ENCODE measurements around the gene AZIN2.
"Not testable (repeated sequence)": the region's sequence is repeated elsewhere in the genome, so short reads cannot be mapped to it uniquely, and the experiment has no call there.

Gene AZIN2

DNA sequence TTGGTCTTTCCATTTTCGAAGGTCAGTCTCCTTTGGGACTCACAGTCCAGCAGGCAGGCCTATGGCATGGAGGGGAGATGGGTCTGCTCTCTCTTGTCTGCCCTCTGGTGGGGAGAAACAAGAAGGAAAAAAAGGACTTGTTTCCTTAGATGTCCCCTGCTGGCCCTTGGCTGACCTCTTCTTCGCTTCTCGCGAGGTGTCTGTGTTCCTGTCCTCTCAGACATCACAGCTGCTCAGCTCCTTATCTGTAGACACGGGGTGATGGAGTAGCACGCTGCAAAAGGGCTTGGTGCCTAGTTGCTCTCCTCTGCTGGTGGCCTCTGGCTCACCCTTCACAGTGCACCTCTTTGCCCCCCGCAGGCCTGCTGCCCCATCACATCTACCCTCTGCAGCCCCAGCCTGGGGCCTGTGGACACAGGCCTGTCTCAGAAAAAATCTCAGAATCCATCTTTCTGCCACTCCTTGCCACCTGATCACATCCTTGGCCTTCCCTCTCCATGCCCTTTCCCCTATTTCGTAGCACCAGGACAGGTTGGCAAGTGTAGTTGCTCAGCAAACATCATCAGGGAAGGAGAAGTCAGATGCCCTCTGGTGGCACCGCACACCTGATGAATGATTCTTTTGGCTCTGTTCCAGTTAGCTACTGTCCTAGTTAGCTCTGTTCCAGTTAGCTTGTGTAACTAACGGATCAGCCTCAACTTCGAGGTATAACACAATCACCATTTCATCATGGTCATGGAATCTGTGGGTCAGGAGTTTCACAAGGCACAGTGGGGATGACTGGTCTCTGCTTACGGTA, 25.5 kb upstream of the AZIN2 start:
- Mint-ChIP-seq H3K27ac (no peak overlapping the region), H3K4me1 (peaks cover 10% of the 10 kb centered on the region), H3K27me3 (ENCODE audit: low read depth, poor library complexity) (no peaks in the 10 kb centered on the region), H3K9me3 (peaks cover 23% of the 10 kb centered on the region), H3K4me3 (no peak overlapping the region), H3K36me3 (ENCODE audit: low read depth) (peaks cover 5% of the 10 kb centered on the region)
- TF ChIP-seq, protein P1, sequence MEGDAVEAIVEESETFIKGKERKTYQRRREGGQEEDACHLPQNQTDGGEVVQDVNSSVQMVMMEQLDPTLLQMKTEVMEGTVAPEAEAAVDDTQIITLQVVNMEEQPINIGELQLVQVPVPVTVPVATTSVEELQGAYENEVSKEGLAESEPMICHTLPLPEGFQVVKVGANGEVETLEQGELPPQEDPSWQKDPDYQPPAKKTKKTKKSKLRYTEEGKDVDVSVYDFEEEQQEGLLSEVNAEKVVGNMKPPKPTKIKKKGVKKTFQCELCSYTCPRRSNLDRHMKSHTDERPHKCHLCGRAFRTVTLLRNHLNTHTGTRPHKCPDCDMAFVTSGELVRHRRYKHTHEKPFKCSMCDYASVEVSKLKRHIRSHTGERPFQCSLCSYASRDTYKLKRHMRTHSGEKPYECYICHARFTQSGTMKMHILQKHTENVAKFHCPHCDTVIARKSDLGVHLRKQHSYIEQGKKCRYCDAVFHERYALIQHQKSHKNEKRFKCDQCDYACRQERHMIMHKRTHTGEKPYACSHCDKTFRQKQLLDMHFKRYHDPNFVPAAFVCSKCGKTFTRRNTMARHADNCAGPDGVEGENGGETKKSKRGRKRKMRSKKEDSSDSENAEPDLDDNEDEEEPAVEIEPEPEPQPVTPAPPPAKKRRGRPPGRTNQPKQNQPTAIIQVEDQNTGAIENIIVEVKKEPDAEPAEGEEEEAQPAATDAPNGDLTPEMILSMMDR (IDR thresholded peaks at IDR 0.05), result peak; percentile 73
- DNase-seq, result peak; percentile 60

DNA sequence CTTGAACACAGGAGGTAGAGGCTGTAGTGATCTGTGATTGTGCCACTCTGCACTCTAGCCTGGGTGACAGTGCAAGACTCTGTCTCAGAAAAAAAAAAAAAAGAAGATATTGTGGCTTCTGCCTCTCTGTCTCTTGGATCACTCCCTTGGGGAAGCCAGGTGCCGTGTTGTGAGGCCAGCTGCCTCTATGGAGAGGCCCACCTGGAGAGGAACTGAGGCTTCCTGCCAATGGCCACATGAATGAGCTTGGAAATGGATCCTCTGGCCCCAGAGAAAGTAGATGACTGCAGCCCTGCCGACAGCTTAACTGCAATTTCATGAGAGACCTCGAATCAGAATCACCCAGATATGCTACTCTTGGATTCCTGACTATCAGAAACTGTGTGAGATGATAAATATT, 24.5 kb upstream of the AZIN2 start:
- no peak overlapping the region for H3K27ac Mint-ChIP-seq
- no peak for DNase-seq
- no peak overlapping the region for H3K4me3 Mint-ChIP-seq
- peaks cover 10% of the 10 kb centered on the region for H3K4me1 Mint-ChIP-seq
- TF ChIP-seq, protein P1 (IDR thresholded peaks at IDR 0.05), result no peak
- H3K9me3 Mint-ChIP-seq, result peaks cover 25% of the 10 kb centered on the region
- H3K27me3 Mint-ChIP-seq (ENCODE audit: low read depth, poor library complexity), result no peaks in the 10 kb centered on the region
- no peaks in the 10 kb centered on the region for H3K36me3 Mint-ChIP-seq (ENCODE audit: low read depth)

DNA sequence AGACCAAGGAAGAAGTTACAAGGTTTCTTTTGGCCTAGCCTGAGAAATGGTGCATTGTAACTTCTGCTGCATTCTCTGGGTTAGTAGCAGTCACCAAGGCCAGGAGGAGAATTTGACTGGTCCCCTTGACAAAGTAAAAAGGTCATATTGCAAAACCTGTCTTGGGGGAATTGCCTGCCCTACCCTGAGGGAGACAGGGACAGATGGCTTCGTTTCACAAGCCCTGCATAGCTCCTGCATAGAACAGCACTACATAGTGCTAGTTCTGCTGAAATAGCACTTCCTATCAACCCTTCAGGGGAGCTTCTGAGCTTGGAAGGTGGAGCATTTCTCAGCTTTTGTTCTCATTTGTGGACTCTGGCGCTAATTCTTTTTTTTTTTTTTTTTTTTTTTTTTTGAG, 23.9 kb upstream of the AZIN2 start:
- H3K27ac Mint-ChIP-seq, result no peak overlapping the region
- peaks cover 3% of the 10 kb centered on the region for H3K27me3 Mint-ChIP-seq (ENCODE audit: low read depth, poor library complexity)
- H3K4me1 Mint-ChIP-seq, result peaks cover 10% of the 10 kb centered on the region
- DNase-seq, result no peak
- H3K9me3 Mint-ChIP-seq, result peaks cover 32% of the 10 kb centered on the region
- H3K4me3 Mint-ChIP-seq, result no peak overlapping the region
- TF ChIP-seq, protein P1 (IDR thresholded peaks at IDR 0.05), result no peak
- no peaks in the 10 kb centered on the region for H3K36me3 Mint-ChIP-seq (ENCODE audit: low read depth)

DNA sequence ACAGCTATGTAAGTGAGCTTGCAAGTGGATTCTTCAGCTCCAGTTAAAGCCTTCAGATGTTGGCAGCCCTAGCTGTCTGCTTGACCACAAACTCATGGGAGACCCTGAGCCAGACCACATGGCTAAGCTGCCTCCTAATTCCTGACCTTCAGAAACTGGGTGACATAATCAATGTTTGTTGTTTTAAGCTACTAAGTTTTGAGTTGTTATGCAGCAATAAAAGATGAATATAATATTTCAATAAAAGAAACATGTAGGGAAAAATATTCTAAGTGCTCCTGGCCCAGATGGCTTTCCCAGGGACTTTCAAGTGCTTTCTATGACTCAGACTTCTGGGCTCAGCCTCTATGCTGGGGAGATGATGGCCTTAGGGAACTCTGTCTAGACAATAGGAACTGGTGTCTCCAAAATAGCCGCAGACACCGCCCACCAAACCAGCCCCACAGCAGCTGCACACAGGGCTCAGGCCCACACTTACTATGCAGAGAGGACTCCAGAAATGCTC, 20.3 kb upstream of the AZIN2 start:
- H3K27me3 Mint-ChIP-seq (ENCODE audit: low read depth, poor library complexity), result peaks cover 9% of the 10 kb centered on the region
- peaks cover 2% of the 10 kb centered on the region for H3K4me1 Mint-ChIP-seq
- no peak overlapping the region for H3K4me3 Mint-ChIP-seq
- TF ChIP-seq, protein P1 (IDR thresholded peaks at IDR 0.05), result no peak
- peaks cover 59% of the 10 kb centered on the region for H3K9me3 Mint-ChIP-seq
- no peak for DNase-seq
- H3K27ac Mint-ChIP-seq, result no peak overlapping the region
- peaks cover 19% of the 10 kb centered on the region for H3K36me3 Mint-ChIP-seq (ENCODE audit: low read depth)

DNA sequence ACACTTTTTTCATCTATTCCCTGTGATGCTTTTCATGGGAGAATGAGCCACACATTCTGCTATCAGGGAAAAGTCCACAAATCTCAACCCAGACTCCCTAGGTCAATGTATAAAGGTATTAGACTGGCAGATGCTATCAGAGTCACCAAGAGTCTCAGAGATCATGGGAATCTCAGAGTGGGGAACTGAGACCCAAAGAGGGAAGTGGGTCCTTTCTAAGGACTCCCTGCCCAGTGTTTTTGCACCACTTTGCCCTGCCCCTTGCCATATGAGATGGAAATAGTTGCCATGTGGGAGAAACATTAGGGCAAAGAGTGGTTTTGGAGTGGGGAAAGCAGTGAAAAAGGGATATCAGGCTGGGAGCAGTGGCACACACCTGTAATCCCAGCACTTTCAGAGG, 19.1 kb upstream of the AZIN2 start:
- H3K27me3 Mint-ChIP-seq (ENCODE audit: low read depth, poor library complexity), result peaks cover 9% of the 10 kb centered on the region
- no peaks in the 10 kb centered on the region for H3K4me1 Mint-ChIP-seq
- H3K36me3 Mint-ChIP-seq (ENCODE audit: low read depth), result peaks cover 20% of the 10 kb centered on the region
- TF ChIP-seq, protein P1 (IDR thresholded peaks at IDR 0.05), result no peak
- no peak overlapping the region for H3K27ac Mint-ChIP-seq
- H3K4me3 Mint-ChIP-seq, result no peak overlapping the region
- DNase-seq, result no peak
- peaks cover 70% of the 10 kb centered on the region for H3K9me3 Mint-ChIP-seq

DNA sequence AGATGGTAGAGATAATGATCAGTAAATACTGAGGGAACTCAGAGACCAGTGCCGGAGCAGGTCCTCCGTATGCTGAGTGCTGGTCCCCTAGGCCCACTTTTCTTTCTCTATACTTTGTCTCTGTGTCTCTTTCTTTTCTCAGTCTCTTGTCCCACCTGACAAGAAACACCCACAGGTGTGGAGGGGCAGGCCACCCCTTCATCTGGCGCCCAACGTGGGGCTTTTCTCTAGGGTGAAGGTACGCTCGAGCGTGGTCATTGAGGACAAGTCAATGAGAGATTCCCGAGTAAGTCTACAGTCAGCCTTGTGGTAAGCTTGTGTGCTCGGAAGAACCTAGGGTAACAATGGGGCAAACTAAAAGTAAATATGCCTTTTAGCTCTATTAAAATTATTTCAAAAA, 16.7 kb upstream of the AZIN2 start:
- not testable (repeated sequence) for H3K4me3 Mint-ChIP-seq, H3K4me1 Mint-ChIP-seq, H3K27ac Mint-ChIP-seq
- H3K27me3 Mint-ChIP-seq (ENCODE audit: low read depth, poor library complexity), result peaks cover 18% of the 10 kb centered on the region
- H3K9me3 Mint-ChIP-seq, result peaks cover 76% of the 10 kb centered on the region
- peak; percentile 41 for DNase-seq
- peaks cover 20% of the 10 kb centered on the region for H3K36me3 Mint-ChIP-seq (ENCODE audit: low read depth)

Data from nephron progenitor cell (in vitro differentiated cells).